HG02642 (cell line): ENCODE data around the gene RRAGD.
A peak's percentile ranks its signal among the peaks of the same experiment; 100 is the strongest.

ENCODE experiments used
- ATAC-seq: cut with Tn5 transposase; IDR thresholded peaks from one replicate; pipeline ENCODE4 v1.9.1; 2021; ENCODE audit warnings: mild to moderate bottlenecking; ENCODE audit not compliant: unreplicated experiment, poor library complexity

Gene RRAGD

GRCh38 chr6:89412071-89413005 lies at the start of gene RRAGD:
RRAGD (minus strand) TSS chr6:89412273; CDS start chr6:89411993, 280 bp downstream.
- peak; percentile 79 for ATAC-seq

- ATAC-seq = no peak
Observed at GRCh38 chr6:89460713-89461112, 48.6 kb upstream of the RRAGD start.

DNA sequence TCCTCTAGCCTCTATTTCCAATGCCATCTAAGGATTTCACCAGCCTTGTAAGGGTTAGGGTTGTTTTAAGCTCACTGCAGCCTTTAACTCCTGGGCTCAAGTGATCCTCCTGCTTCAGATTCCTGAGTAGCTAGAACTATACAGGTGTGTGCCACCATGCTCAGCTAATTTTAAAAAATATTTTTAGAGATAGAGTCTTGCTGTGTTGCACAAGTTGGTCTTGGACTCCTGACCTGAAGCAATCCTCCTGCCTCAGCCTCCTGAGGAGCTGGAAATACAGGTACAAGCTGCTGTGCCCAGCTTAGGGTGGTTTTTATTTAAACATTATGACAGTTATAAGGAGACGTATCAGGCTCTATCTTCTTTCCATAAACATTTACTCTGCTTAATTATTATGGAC lies 47.4 kb upstream of the RRAGD start:
- no peak for ATAC-seq

GRCh38 chr6:89458704-89459103 lies 46.6 kb upstream of the RRAGD start:
- no peak for ATAC-seq

DNA sequence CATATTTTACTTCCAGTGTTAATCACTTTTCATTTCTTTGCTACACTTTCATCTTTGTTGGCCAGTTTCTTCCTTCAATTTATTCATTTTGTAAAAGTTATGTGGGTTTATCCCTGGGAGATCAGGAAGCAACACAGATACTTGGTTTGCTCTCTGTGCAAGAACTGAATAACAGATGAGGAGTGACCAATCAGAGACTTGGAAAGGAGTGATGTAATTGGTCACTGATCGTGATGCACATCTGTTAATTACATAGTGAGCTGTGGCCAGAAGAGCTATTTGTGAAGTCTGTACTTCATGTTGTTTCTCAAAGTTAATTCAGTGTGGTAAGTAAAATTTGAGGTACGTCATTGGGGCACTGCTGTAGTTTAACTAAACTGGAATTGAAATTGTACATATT lies 42.2 kb upstream of the RRAGD start:
- no peak for ATAC-seq

- ATAC-seq = no peak
Observed at GRCh38 chr6:89452281-89452680, 40.2 kb upstream of the RRAGD start.

DNA sequence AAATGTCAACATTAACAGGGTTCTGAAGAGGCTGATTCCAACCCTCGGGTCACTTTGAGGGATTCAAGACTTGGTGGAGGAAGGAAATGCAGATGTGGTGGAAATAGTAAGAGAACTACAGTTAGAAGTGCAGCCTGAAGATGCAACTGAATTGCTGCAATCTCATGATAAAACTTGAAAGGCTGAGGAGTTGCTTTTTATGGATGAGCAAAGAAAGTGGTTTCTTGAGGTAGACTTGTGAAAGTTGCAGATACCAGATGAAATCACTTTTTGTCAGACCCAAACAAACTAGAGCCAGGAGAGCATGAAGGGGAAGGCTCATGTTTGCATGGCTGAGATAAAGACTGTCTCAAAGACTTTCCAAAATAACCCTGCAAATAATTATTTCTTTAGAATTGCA lies 37.1 kb upstream of the RRAGD start:
- no peak for ATAC-seq

DNA sequence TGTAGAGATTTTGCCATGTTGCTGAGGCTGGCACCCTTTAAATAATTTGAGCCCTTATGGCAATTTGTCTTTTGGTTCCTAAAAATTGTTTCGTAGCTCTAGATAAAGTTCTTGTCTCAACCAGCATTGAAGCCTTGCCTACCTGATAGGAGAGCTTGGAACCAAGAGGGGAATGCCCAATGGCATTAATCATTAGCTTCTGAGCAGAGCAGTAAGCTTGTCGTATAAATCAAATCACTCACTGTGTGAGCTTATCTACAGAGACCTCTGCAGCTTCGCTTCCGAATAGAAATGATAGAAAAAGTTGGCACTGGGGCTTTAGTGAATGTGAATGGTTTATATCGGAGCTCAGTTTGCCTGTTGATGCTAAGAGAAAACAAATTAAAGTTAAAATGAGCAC lies 31.6 kb upstream of the RRAGD start:
- ATAC-seq = no peak

DNA sequence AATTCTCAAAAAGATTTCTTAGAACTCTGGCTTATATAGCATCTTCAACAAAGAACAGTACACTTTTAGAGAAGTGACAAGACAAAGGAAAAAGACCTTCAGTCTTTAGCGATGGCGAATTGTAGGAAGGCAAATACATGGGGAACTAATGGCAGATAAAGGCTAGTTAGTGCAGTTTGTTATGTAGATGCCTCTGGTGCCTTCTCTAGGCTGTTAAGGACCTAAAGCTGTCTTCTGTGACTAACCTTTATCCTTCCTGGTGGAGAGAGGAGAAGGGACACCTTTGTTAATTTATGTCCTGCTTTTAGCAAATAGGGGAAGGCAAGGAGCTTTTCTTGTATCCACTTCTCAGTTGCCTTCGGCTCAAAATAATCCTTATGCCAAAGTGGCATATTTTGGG lies 28.1 kb upstream of the RRAGD start:
- no peak for ATAC-seq

- no peak for ATAC-seq
Observed at GRCh38 chr6:89439014-89439413, 26.9 kb upstream of the RRAGD start.

- no peak for ATAC-seq
Observed at GRCh38 chr6:89438248-89438647, 26.2 kb upstream of the RRAGD start.

GRCh38 chr6:89436226-89436625 lies 24.2 kb upstream of the RRAGD start:
- ATAC-seq = no peak

GRCh38 chr6:89434954-89435353 lies 22.9 kb upstream of the RRAGD start:
- no peak for ATAC-seq

GRCh38 chr6:89434150-89434499 lies 22.1 kb upstream of the RRAGD start:
- no peak for ATAC-seq

DNA sequence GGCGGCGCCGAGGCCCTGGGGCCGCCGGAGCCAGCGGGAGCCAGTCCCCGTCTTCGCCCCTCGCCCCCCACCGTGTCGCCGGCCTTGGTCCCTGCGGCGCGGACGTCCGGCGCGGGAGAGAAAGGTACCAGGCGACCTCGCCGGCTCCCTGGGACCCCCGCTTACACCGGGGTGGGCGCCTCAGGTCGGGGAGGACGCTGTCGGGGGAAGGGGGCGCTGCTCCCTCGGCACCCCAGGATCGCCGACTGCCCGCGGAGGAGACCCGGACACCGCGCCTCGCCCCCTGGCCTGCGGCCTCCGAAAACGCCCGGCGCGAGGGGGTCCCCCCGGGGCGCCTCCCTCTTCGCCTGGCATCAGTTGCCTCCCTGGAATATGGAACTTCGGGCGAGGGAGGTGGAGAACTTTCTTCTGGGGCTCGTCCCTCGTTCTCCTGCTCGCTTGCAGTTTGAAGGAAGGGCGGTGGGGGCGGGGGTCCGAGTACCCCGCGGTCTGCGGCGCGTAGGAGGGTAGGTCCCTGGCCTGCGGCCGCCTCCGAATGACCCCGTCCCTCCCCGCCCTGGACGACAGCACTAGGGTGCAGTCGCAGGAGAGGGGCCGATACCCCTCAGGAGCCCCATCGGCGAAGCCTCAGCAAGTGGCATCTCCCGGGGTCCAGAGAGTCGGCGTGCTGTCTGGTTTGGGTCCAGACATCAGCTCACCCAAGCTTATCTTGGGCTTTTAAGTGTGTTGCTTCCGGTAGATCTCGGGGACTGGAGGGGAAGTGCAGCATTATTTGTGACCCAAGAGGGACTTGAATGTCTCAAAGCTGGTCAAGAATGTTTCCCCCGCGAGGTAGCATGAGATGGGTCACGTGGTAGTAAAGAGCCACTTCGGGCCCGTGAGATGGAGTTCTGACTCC lies 21.4 kb upstream of the RRAGD start:
- ATAC-seq = peak; percentile 32

GRCh38 chr6:89432875-89433251 lies 20.8 kb upstream of the RRAGD start, which contains the start of gene ANKRD6:
ANKRD6 (plus strand) TSS chr6:89433152; CDS start chr6:89566977, 133,825 bp downstream.
- peak; percentile 93 for ATAC-seq

GRCh38 chr6:89430201-89430962 lies 18.3 kb upstream of the RRAGD start:
- ATAC-seq = no peak

- ATAC-seq = no peak
Observed at GRCh38 chr6:89416796-89417195, 4.7 kb upstream of the RRAGD start.

GRCh38 chr6:89415185-89415584 lies 3.1 kb upstream of the RRAGD start:
- ATAC-seq = no peak

DNA sequence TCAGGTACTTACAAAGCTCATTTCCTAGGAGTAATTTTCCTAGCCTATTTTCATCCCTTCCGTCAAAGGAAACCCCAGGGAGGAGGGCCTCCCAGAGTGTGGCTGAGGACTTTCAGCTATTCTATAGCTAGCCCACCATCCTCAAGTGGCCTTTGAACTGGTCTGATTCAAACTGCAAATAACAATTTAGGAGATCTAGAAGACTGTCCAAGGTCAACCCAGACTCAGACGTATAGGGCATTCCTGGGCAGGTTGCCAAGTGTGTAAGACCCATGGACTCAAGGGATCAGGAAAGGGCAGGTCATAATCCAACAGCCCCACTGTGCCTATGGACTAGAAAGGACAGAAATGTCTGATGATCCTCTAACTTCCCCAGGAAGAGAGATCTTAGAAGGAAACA lies 2.1 kb upstream of the RRAGD start:
- no peak for ATAC-seq
